Skeletal muscle tissue (tissue), 4 donors: ENCODE results near the gene TNP2. TPM values are rescaled to one million over a fixed set of nuclear protein-coding genes. Genes with fewer than 3 reads are reported as not detected.

Source experiments
- H3K27ac ChIP-seq: one replicate; pipeline ENCODE4 v1.7.0; 2013; ENCODE audit warnings: mild to moderate bottlenecking, low read depth, low read length, inconsistent platforms
- H3K27me3 ChIP-seq, 3 donors: one replicate each; pipeline ENCODE4 v1.7.0; 2013; ENCODE audit warnings: low read length in 3 of 3; ENCODE audit not compliant: control insufficient read depth in 3 of 3, insufficient read depth in 3 of 3
- H3K36me3 ChIP-seq, 3 donors: one replicate each; pipeline ENCODE4 v1.7.0; 2013; ENCODE audit warnings: low read length in 3 of 3; ENCODE audit not compliant: control insufficient read depth in 3 of 3, insufficient read depth in 3 of 3
- H3K4me1 ChIP-seq, 3 donors: one replicate each; pipeline ENCODE4 v1.7.0; 2013; ENCODE audit warnings: low read length in 3 of 3, mild to moderate bottlenecking in 3 of 3; ENCODE audit not compliant: control insufficient read depth in 3 of 3, insufficient read depth in 3 of 3
- H3K4me3 ChIP-seq, 3 donors: one replicate each; pipeline ENCODE4 v1.7.0; 2013; ENCODE audit warnings: low read length in 3 of 3
- H3K9ac ChIP-seq, 3 donors: one replicate each; pipeline ENCODE4 v1.7.0; 2013; ENCODE audit warnings: low read length in 3 of 3, mild to moderate bottlenecking in 3 of 3, moderate library complexity in 2 of 3, low read depth in 1 of 3
- H3K9me3 ChIP-seq, 3 donors: one replicate each; pipeline ENCODE4 v1.7.0; 2013; ENCODE audit warnings: low read length in 3 of 3; ENCODE audit not compliant: control insufficient read depth in 3 of 3
- total RNA-seq: library from RNA; depleted of rRNA; stranded (reverse); fragments of >200 nt; gene quantifications from one replicate; pipeline ENCODE4 v1.2.3, GENCODE V29; 2014
- donor health status: Osteomylitis.

TNP2 gene
- total RNA-seq, 1 donor from 2014 or later = not detected

DNA sequence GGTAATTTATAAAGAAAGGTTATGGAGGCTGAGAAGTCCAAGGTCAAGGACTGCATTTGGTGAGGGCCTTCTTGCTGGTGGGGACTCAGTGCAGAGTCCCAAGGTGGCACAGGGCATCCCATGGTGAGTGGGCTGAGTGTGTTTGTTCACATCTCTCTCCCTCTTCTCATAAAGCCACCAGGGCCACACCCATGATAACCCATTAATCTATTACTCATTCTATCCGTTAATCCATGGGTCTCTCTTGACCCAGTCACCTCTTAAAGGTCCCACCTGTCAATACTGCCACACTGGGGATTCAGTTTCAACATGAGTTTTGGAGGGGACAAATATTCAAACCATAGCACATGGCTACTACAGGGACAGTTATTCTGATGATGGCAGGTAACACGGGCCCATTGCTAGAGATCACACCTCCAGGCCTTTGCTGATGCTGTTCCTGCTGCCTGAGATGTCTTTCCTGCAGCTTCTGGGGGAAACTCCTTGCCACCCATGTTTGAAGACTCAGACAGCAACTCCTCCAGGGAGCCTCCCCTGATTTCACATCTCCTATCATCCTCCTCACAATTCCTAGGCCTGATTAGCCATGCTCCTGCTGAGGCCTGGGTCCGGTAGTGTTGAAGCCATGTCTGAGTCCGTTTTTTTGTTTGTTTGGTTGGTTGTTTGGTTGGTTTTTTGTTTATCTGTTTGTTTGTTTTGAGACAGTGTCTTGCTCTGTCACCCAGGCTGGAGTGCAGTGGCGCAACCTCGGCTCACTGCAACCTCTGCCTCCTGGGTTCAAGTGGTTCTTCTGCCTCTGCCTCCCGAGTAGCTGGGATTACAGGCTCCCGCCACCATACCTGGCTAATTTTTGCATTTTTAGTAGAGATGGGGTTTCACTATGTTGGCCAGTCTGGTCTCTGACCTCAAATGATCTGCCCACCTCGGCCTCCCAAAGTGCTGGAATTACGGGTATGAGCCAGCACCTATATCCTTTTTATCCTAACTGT, 29.2 kb downstream of the TNP2 start:
- Histone ChIP-seq H3K9ac (peak overlapping the region in 1 of 3 donors; percentile 76), H3K27ac (peak overlapping the region; percentile 50), H3K27me3 (no peaks in the 10 kb centered on the region), H3K4me3 (peak overlapping the region; percentile 9 to 52 (median 44)), H3K36me3 (no peaks in the 10 kb centered on the region), H3K4me1 (peaks cover 0 to 8% (median 8%) of the 10 kb centered on the region in 3 donors), H3K9me3 (no peaks in the 10 kb centered on the region)

DNA sequence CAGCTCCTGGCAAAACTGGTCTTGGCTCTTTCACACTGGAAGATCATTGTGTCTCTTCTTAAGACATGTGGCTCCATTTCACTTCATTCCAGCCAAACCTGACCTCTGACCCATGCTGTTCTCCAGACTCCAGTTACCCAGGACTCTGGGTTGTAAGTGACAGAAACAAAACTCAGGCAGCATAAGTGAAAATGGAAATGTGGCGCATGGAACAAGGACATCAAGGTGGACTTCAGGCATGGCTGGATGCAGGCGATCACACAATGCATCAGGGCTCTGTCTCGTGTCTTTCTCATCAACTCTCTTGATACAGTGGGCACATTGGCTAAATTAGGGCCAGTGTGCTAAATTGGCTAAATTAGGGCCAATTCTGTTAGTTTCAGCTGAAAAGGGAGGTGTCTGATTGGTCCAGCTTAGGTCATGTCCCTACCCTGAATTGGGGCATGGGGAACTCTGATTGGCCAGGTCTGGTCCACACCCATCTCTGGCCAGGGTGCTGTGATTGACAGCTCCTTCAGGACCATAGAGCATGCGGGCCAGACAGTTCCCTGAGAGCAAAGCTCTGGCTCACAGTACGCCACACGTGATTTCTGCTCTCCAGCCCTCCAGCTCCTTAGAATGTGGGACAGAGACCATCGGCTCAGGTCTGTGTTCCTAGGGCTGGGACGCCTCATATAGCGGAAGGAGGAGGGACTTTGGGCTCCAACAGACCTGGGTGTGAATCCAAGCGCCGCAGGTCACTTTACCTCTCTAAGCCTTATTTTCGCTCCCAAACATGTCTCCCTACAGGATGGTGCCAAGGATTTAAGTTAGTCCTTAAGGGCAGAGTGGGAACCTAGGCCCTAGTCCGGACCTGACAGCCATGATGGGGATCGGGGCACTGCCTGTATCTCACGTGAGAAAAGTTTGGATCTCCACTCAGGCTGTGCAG, 30.6 kb downstream of the TNP2 start:
- peaks cover 0 to 8% (median 8%) of the 10 kb centered on the region in 3 donors for H3K4me1 ChIP-seq
- no peak overlapping the region for H3K27ac ChIP-seq
- no peak overlapping the region for H3K4me3 ChIP-seq
- H3K9ac ChIP-seq = no peak overlapping the region
- H3K27me3 ChIP-seq = no peaks in the 10 kb centered on the region
- H3K36me3 ChIP-seq = no peaks in the 10 kb centered on the region
- H3K9me3 ChIP-seq = no peaks in the 10 kb centered on the region

DNA sequence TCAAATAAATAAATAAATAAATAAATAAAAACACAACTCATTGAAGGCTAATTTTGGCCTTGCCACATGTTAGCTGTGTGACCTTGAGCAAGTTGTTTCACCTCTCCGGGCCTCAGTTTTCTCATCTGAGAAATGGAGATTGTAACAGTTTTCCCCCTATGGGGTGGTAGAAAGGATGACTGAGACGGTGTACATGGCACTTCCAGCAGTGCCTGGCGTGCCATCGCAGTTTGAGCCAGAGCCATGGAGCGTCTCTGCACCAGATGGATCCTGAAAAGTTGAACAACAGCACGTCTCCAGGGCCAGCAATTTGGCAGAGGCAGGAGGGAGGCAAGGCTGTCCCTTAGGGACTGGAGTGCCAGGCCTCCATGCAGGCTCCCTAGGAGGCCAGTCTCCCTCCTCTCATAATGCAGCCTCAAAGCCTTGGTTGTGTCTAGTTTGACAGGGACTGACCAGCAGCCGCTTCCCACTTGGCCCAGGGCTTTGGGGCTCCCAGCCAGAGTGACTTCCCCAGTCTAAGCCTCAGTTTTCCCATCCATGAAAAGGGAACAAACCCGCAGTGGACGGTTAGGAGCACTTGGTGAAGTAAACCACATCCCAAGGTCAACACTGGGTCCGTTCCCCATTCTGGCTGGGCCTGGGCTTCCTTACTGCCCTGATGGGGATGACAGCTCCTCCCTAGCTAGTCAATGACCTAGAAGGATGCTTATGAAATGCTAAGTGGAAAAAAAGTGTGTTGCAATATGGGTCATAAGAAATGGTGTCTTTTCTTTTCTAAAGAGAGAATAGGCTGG, 32.5 kb downstream of the TNP2 start:
- H3K27ac ChIP-seq = no peak overlapping the region
- H3K4me1 ChIP-seq = peaks cover 0 to 8% (median 8%) of the 10 kb centered on the region in 3 donors
- H3K27me3 ChIP-seq = peaks cover 0 to 2% (median 0%) of the 10 kb centered on the region in 3 donors
- no peak overlapping the region for H3K4me3 ChIP-seq
- H3K36me3 ChIP-seq = no peaks in the 10 kb centered on the region
- H3K9ac ChIP-seq = no peak overlapping the region
- no peaks in the 10 kb centered on the region for H3K9me3 ChIP-seq

DNA sequence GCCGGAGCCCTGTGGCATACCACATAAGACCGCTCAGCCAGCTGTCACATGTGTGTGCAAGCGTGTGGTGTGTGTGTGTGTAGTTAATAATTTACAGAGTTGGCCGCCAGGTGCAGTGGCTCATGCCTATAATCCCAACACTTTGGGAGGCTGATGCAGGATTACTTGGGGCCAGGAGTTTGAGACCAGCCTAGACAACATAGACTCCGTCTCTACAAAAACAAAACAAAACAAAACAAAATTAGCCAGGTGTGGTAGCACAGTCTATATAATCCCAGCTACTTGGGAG, 33.5 kb downstream of the TNP2 start:
- Histone ChIP-seq H3K27ac (no peak overlapping the region), H3K27me3 (peaks cover 0 to 2% (median 0%) of the 10 kb centered on the region in 3 donors), H3K36me3 (no peaks in the 10 kb centered on the region), H3K9ac (no peak overlapping the region), H3K4me1 (peaks cover 0 to 7% (median 4%) of the 10 kb centered on the region in 3 donors), H3K9me3 (no peaks in the 10 kb centered on the region), H3K4me3 (no peak overlapping the region)

DNA sequence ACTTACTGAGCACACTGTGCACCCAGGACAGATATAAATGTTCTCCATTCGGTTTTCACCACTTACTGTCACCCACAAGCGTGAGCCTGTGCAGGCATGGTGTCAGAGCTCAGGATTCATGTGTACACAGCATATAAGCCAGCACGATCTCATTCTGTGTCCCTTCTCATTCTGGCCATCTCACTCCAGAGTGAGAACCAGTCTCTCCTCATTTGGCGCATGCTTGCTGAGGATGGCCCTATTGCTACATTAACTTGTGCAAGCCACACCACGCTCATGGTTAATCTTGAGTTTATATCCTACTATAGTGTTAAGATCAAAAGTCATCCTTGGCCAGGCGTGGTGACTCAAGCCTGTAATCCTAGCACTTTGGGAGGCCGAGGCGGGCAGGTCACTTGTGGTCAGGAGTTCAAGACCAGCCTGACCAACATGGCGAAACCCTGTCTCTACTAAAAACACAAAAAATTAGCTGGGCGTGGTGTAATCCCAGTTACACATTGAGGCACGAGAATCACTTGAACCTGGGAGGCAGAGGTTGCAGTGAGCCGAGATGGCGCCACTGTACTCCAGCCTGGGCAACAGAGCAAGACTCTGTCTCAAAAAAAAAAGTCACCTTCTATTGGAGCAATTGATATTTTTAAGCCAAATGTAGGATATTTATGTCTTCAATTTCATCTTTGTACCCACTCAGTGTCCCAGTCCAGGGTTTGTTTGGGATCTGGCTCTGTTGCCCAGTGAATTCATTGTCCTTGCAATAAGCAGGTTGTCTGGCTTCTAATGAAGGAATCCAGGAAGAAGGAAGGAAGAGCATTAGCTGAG, 34.0 kb downstream of the TNP2 start:
- H3K9ac ChIP-seq = no peak overlapping the region
- no peaks in the 10 kb centered on the region for H3K9me3 ChIP-seq
- peaks cover 0 to 2% (median 0%) of the 10 kb centered on the region in 3 donors for H3K27me3 ChIP-seq
- H3K4me1 ChIP-seq = peaks cover 0 to 1% (median 0%) of the 10 kb centered on the region in 3 donors
- H3K36me3 ChIP-seq = no peaks in the 10 kb centered on the region
- no peak overlapping the region for H3K27ac ChIP-seq
- no peak overlapping the region for H3K4me3 ChIP-seq

DNA sequence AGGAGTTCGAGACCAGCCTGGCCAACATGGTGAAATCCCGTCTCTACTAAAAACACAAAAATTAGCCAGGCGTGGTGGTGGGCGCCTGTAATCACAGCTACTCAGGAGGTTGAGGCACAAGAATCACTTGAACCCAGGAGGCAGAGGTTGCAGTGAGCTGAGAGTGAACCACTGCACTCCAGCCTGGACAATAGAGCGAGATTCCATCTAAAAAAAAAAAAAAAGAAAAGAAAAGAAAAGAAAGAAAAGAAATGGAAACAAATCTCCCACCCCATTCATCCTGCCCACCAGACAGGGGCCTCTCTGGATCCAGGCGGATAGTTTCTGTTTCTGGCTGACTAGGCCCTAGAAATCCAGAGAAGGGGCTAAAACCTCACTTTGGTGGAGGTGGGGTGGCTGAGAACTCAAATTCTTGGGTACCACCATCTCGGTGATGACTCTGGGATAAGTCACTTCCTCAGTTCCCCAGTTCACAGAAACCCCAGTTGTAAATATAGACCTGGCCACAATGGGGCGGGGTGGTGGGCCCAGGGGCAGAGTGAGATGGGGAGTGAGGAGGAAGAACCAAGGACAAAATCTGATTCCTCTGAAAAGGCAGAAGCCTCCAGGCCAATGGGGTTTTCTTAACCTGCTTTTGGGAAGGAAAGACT, 35.3 kb downstream of the TNP2 start:
- Histone ChIP-seq H3K36me3 (no peaks in the 10 kb centered on the region), H3K9ac (no peak overlapping the region), H3K9me3 (no peaks in the 10 kb centered on the region), H3K4me1 (no peaks in the 10 kb centered on the region), H3K27ac (no peak overlapping the region), H3K4me3 (no peak overlapping the region), H3K27me3 (peaks cover 0 to 2% (median 0%) of the 10 kb centered on the region in 3 donors)

DNA sequence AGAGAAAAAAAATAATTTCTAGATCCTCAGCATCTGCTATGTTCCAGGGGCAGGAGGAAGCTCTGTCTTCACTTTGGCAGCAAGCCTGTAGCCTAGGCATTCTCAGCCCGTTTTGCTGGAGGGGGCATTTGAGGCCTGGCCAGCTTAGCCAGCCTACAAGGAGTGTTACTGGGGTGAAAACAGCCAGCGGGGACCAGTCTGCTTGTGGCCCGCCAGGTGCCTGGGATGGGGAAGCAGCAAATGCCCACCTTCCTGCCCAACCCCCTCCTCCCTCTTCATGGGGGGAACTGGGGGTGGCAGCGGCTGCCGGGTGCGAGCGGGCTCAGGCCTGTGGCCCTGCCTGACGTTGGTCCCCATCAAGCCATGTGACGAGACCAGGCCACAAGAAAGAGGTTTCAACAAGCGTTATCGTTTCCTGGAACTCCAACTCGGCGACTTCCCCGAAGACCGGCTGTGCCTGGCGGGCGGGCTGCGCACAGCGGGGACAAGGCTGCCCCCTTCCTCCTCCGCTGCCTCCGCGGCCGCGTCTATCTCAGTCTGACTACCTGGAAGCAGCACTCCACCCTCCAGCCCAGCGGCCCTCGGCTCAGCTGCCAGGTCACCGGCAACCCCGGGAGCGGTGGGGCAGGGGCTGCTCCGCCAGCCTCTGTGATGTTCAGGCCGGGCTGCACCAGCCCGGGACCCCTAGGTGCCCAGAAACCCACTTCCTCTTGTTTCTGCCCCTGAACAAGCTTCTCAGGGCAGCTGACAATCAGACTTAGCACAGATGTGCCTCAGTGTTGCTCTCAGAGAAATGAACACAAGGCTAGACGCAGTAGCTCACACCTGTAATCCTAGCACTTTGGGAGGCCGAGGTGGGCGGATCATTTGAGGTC, 36.0 kb downstream of the TNP2 start:
- Histone ChIP-seq H3K36me3 (no peaks in the 10 kb centered on the region), H3K4me1 (no peaks in the 10 kb centered on the region), H3K4me3 (no peak overlapping the region), H3K27ac (no peak overlapping the region), H3K9ac (no peak overlapping the region), H3K9me3 (no peaks in the 10 kb centered on the region), H3K27me3 (peaks cover 0 to 2% (median 0%) of the 10 kb centered on the region in 3 donors)

DNA sequence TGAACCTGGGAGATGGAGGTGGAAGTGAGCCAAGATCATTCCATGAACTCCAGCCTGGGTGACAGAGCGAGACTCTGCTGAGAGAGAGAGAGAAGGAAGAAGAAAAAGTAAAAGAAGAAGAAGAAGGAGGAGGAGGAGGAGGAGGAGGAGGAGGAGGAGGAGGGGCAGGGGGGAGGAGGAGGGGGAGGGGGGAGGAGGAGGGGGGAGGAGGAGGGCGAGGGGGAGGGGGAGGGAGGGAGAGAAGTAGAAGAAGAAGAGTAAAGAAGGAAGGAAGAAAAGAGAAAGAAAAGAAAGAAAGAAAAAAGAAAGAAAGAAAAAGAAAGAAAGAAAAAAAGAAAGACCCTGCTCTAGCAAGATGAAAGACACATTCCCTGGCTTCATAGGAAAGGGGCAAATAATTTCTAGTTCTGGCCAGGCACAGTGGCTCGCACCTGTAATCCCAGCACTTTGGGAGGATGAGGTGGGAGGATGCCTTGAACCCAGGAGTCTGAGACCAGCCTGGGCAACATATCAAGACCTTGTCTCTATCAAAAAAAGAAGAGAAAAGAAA, 36.7 kb downstream of the TNP2 start:
- no peaks in the 10 kb centered on the region for H3K9me3 ChIP-seq
- no peak overlapping the region for H3K4me3 ChIP-seq
- peaks cover 0 to 2% (median 0%) of the 10 kb centered on the region in 3 donors for H3K27me3 ChIP-seq
- no peaks in the 10 kb centered on the region for H3K4me1 ChIP-seq
- no peaks in the 10 kb centered on the region for H3K36me3 ChIP-seq
- H3K9ac ChIP-seq = no peak overlapping the region
- H3K27ac ChIP-seq = no peak overlapping the region
